Fibroblast of villous mesenchyme (primary cell): ENCODE data around the gene HMOX1. TPM values are rescaled to one million over a fixed set of nuclear protein-coding genes. Genes with fewer than 3 reads are reported as not detected.

ENCODE experiments used
- DNase-seq: peaks from one replicate; pipeline ENCODE4 v3.0.0-alpha.2; 2010; ENCODE audit warnings: low read depth
- H3K4me3 ChIP-seq: 2 replicates; pipeline ENCODE4 v1.5.1; 2011; ENCODE audit warnings: low read depth, mild to moderate bottlenecking, low read length
- total RNA-seq: library from RNA; depleted of rRNA; stranded (reverse); fragments of >200 nt; gene quantifications from 2 replicates; pipeline ENCODE4 v1.2.3, GENCODE V29; 2012
- TF ChIP-seq, protein P1 (sequence below): IDR thresholded peaks from 2 replicates; pipeline ENCODE4 v1.5.1; 2012; ENCODE audit warnings: low read depth, mild to moderate bottlenecking, low read length; ENCODE audit not compliant: insufficient read depth

The HMOX1 gene
- total RNA-seq, 1 donor: 24.2 TPM

GRCh38 chr22:35406443-35406842 is 25.5 kb downstream of the HMOX1 start:
- DNase-seq: no peak
- no peak overlapping the region for H3K4me3 ChIP-seq
- TF ChIP-seq, protein P1, sequence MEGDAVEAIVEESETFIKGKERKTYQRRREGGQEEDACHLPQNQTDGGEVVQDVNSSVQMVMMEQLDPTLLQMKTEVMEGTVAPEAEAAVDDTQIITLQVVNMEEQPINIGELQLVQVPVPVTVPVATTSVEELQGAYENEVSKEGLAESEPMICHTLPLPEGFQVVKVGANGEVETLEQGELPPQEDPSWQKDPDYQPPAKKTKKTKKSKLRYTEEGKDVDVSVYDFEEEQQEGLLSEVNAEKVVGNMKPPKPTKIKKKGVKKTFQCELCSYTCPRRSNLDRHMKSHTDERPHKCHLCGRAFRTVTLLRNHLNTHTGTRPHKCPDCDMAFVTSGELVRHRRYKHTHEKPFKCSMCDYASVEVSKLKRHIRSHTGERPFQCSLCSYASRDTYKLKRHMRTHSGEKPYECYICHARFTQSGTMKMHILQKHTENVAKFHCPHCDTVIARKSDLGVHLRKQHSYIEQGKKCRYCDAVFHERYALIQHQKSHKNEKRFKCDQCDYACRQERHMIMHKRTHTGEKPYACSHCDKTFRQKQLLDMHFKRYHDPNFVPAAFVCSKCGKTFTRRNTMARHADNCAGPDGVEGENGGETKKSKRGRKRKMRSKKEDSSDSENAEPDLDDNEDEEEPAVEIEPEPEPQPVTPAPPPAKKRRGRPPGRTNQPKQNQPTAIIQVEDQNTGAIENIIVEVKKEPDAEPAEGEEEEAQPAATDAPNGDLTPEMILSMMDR: no peak

- no peak for DNase-seq
- no peak overlapping the region for H3K4me3 ChIP-seq
- TF ChIP-seq, protein P1: no peak
These were observed 26.5 kb downstream of the HMOX1 start for GRCh38 chr22:35407362-35407761.

- DNase-seq: no peak
- no peak overlapping the region for H3K4me3 ChIP-seq
- TF ChIP-seq, protein P1: no peak
These were observed 29.1 kb downstream of the HMOX1 start for GRCh38 chr22:35409783-35410662.

DNA sequence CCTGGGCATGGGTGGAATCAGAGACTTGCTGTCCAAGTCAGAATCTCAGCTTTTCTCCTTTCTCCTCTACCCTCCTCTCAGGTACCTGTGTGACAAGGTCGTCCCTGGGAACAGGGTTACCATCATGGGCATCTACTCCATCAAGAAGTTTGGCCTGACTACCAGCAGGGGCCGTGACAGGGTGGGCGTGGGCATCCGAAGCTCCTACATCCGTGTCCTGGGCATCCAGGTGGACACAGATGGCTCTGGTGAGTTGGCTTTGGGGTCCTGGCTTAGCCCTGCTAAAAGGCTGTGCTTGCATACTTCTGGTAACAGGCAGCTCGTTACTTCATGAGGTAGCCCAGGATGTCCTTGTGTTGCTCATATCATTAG is 29.8 kb downstream of the HMOX1 start:
- DNase-seq: no peak
- TF ChIP-seq, protein P1: no peak
- no peak overlapping the region for H3K4me3 ChIP-seq

DNA sequence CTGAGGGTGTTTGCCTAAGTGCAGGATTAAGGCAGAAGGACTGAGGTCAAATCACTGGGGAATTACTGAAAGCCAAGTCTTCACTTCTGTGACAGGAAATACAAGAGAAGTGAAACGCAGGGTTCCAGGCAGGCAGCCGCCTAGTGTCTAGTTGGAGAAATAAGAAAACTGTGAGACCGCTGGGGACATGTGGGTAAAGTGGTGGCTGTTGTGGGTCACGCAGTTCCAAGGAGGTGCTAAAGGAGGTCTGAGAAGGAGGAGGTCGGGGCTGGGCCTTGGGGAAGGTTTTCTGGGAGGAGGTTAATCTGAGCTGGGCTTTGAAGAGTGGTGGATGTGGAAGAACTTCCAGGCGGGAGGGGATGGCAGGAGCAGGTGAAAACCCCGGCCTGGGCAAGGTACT is 30.2 kb downstream of the HMOX1 start:
- TF ChIP-seq, protein P1: no peak
- H3K4me3 ChIP-seq: no peak overlapping the region
- DNase-seq: no peak

- no peak for DNase-seq
- TF ChIP-seq, protein P1: no peak
These were observed 32.7 kb downstream of the HMOX1 start for GRCh38 chr22:35413624-35414023.

More at GRCh38 chr22:35413624-35414023, 32.7 kb downstream of the HMOX1 start:
- H3K4me3 ChIP-seq: no peak overlapping the region
